ENCODE results near the gene ZEB2.

The ZEB2 gene

DNA sequence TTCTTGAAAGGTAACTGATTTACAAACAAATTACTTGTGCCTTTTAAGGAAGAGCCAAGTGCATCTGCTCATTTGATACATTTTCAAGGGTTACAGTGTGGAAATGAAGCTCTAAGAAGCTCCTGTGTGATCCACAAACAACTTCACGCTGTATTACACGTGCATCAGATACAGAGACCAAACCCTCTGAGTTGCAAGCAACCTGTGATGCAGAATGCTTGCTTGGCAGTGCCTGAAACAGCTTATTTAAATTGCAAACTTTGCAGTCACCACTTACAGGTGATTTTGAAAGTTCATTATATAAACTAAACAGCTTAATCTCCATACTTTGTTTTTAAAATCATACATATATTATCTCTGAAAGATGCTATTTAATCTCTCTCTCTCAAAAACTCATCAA lies 50.1 kb downstream of the ZEB2 start:
- no peak for DNase-seq (ENCODE audit: extremely low read depth, low read depth)
- TF ChIP-seq, protein P1, sequence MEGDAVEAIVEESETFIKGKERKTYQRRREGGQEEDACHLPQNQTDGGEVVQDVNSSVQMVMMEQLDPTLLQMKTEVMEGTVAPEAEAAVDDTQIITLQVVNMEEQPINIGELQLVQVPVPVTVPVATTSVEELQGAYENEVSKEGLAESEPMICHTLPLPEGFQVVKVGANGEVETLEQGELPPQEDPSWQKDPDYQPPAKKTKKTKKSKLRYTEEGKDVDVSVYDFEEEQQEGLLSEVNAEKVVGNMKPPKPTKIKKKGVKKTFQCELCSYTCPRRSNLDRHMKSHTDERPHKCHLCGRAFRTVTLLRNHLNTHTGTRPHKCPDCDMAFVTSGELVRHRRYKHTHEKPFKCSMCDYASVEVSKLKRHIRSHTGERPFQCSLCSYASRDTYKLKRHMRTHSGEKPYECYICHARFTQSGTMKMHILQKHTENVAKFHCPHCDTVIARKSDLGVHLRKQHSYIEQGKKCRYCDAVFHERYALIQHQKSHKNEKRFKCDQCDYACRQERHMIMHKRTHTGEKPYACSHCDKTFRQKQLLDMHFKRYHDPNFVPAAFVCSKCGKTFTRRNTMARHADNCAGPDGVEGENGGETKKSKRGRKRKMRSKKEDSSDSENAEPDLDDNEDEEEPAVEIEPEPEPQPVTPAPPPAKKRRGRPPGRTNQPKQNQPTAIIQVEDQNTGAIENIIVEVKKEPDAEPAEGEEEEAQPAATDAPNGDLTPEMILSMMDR (IDR thresholded peaks at IDR 0.05; ENCODE audit: low read depth, low read length): no peak

DNA sequence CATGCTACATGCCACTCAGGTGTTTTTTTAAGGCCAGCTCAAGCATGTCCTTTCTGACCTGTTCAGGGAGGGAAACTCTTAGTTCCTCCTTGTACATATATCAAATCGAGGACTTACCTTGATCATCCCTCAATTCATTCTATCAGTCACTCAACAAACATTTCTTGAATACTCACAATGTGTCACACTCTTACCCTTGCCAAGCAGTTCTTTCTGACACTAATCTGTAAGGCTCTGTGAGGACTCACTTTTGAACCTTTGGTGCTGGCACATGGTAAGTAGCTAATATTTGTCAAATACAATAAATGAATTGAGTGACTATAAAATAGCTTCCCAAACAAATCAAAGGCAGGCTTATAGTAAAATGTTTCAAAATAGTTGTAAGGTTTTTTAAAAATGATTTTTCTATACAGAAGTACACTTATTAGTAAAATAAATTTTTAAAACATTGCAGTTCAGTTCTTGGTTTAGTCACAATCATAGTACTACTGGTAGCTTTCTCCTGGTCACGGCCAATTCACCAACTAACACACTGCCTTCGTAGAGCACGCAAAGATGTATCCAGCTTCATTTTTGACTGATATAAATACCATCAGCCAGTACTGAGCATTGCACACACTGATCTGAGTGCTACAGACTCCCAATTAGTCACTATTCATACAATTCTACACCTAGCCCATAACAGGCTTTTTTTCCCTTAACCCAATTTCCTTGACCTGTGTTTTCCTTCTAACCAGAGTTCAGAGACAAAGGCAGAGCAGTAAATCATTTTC lies 50.9 kb downstream of the ZEB2 start:
- TF ChIP-seq, protein P1 (IDR thresholded peaks at IDR 0.05; ENCODE audit: low read depth, low read length): no peak
- DNase-seq (ENCODE audit: extremely low read depth, low read depth): no peak

DNA sequence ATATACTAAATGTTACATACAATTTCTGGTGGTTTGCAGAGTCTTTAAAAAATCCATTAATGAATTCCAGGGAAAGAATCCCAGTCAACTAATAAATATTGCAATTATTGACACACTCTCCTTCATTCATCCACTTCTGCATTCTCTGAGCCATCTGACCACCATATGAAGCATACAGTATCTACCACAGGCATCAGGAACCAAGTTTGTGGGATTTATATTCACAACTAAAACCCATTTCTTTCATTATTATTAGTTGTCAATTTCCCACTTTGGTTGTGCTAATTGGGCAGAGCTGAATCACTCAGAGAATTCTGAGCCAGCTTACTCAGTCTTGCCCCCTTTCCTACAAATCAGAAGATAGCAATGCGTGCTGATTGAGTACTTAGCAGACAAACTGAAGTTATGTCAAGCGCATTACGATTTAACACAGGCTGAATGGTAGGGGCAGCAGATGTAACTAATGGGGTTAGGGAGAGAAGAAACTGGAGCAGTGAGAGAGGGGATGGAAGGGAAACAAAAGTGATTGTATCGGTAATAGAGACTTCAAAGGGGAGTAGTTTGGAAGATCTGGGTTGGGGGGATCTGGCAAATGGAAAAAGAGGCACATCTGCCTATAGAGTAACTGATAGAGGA lies 52.3 kb downstream of the ZEB2 start:
- TF ChIP-seq, protein P1 (IDR thresholded peaks at IDR 0.05; ENCODE audit: low read depth, low read length): no peak
- no peak for DNase-seq (ENCODE audit: extremely low read depth, low read depth)

DNA sequence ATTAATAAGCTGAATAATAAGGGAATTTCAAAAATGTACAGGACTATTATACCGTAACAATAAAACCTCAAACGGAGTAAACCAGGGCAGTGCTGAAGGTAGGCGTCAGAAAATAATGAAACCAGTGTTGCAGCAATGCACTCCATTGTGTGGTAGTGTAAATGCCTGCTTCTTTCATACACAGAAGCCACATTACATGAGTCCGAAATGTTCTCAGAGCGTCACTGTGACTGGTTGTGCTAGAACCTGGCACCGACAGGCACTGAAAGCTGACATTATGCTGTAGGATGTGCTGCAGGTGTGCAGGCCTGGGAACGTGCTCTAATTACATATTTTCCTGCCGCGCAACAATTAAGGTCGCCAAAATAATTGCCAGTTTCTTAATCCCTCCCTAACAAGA lies 53.3 kb downstream of the ZEB2 start:
- TF ChIP-seq, protein P1 (IDR thresholded peaks at IDR 0.05; ENCODE audit: low read depth, low read length): no peak
- no peak for DNase-seq (ENCODE audit: extremely low read depth, low read depth)

DNA sequence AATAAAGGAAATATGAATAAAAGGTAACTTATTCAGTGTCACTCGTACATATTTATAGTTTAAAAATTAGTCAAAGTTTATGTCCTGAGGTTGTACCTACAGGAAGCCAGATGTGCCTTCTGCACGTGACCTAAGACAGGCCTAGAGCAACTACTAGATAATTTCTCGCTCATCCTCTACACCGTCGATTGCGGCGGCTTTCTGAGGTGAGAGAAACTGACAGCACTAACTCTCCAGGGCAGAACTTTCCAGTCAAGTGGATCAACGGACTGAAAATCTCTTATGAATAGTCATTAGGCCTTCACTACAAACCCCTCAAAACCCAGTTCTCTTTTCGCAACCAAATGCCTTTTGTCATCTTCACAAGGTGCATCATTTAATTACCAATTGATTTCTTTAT lies 54.2 kb downstream of the ZEB2 start:
- TF ChIP-seq, protein P1 (IDR thresholded peaks at IDR 0.05; ENCODE audit: low read depth, low read length): no peak
- DNase-seq (ENCODE audit: extremely low read depth, low read depth): no peak

DNA sequence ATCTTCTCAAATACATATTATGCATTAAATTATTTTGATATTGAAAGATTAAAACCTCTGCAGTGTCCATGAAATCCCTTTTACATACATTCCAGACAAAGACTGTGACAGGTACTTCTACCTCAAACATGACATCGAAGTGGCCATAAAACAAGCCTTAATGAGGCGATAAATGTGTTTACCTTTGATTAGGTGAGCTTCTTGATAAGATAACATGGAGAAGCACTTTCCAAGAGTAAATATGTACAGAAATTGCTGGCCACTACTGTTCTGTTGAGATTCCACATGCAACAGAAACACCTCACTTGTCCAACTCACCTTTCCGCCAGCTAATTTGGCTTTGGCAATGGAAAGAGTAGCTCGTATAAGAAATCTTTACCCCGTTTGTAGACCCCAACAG lies 55.2 kb downstream of the ZEB2 start:
- DNase-seq (ENCODE audit: extremely low read depth, low read depth): no peak

DNA sequence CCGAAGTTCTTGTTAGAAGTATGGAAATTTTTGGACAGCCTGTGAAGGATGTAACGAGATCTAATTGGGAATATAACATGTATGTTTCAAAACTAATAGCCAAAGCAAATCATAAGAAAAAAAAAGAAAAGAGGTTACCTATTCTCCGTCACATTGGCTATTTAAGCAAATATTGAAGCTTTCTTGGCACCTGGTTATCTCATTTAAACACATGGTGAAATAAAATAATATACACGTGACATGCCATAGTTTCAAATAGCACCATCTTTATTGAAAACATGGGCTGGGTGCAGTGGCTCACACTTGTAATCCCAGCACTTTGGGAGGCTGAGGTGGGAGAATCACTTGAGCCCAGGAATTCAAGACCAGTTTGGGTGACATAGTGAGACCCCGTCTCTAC lies 56.7 kb downstream of the ZEB2 start:
- TF ChIP-seq, protein P1 (IDR thresholded peaks at IDR 0.05; ENCODE audit: low read depth, low read length): no peak
- DNase-seq (ENCODE audit: extremely low read depth, low read depth): no peak

More for the DNA sequence above, 55.2 kb downstream of the ZEB2 start:
- TF ChIP-seq, protein P1 (IDR thresholded peaks at IDR 0.05; ENCODE audit: low read depth, low read length): no peak

Measured in AG09319 (cell line).